Measurements from ENCODE around the gene VSIG10.
A peak's percentile ranks its signal among the peaks of the same experiment; 100 is the strongest.
"Not testable (repeated sequence)": the region's sequence is repeated elsewhere in the genome, so short reads cannot be mapped to it uniquely, and the experiment has no call there.

VSIG10 gene

GRCh38 chr12:118107694-118108093 is 3.9 kb upstream of the VSIG10 start:
- no peak for DNase-seq (ENCODE audit: low read depth)

- DNase-seq (ENCODE audit: low read depth) = no peak
Observed at GRCh38 chr12:118107011-118107410, 3.2 kb upstream of the VSIG10 start.

GRCh38 chr12:118103201-118103600 is 610 bp downstream of the VSIG10 start:
- DNase-seq (ENCODE audit: low read depth) = no peak

DNA sequence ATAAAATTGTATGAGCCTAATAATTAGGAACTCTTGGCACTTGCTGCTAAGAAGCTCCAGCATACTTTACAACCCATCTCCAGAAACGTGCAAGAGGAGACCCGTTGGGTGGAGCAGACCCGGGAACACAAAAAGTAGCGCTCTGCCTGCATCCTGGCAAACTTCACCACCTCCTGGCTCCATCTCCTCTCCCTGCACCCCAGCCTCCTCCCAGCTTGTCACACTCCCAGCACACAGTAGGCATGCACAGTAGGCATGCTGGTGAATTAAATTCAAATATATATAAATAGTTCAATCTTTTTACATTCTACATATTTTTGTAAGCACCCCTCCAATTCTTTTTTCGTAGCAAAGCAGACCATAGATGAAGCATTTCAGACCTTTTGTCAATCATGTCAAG is 1.2 kb downstream of the VSIG10 start:
- no peak for DNase-seq (ENCODE audit: low read depth)

DNA sequence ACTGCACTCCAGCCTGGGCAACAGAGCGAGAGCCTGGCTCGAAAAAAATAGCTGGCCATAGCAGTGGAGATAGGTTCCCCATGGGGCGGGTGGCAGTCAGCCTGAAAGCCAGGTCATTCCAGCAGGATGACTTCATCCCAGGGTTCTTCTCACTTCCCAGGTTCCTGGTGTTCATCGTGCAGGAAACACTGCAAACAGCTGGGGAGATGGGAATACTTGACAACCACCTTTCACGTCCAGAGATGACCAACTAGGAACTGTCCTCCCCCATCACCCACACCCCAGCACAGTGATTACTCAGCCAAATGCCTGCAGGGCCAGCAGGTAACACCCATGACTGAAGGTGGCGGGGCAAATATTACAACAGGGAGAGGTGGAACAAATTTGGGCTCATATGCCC is 1.7 kb downstream of the VSIG10 start:
- DNase-seq (ENCODE audit: low read depth) = no peak

DNA sequence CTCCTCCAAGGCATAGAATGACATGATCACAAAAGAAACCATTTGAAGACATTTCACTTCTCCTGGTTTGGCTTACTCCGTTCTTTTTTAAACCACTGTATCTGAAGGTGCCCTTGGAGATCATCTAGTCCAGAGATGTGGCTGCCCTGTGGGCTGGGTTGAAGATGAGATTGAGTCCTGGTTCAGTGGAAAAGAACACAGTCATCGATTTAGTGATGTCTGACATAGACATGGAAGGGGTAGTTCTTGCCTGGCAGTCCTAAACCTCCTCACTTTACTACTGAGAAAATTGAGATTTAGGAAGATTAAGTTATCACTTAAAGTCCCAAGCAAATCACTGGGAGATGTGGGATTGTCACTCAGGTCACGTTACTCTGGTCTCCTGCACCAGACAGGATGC is 2.8 kb downstream of the VSIG10 start:
- DNase-seq (ENCODE audit: low read depth) = no peak

DNA sequence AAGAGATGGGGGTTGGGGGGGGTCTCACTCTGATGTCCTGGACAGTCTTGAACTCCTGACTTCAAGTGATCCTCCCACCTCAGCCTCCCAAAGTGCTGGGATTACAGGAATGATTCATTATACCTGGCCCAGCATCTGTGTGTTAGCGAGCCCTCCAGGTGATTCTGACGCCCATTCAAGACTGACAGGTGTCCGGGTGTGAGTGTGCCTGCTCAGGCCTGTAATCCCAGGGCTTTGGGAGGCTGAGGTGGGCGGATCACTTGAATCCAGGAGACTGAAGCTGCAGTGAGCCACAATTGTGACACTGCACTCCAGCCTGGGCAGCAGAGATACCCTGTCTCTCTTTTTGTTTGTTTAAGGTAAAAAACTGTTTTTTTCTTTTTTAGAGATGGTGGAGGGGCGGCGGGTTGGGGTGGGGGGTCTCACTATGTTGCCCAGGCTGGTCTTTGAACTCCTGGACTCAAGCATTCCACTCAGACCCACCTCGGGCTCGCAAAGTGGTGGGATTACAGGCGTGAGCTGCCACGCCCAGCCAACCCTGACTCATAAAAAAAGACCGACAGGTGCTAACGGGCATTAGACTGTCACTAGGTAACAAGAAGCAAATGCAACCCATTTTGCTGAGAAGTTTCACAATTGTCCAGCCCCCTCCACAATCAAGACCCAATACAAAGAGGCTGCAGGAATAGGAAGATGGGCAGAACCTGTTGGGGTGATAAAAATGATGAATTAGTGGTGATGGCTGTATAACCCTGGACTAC is 4.7 kb downstream of the VSIG10 start:
- DNase-seq (ENCODE audit: low read depth) = no peak

DNA sequence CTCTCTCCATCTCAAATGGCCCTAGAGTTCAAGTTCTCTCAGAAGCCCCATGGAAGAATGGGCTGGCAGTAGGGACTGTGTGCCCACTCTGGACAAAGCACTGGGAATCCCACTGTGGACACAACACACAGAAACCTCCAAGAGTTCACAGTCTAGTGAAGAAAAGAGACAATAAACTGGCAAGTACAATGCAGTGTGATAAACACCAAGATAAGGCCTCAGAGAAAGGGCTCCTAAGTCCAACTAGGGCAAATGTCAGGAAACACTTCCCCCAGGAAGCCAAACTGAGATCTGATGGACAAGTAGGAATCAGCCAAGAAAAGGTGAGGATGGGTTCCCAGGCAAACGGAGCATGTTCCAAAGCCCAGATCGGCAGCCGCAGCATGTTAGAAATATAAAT is 5.4 kb downstream of the VSIG10 start:
- DNase-seq (ENCODE audit: low read depth) = no peak

GRCh38 chr12:118094039-118094438 is 9.8 kb downstream of the VSIG10 start:
- DNase-seq (ENCODE audit: low read depth) = no peak

- no peak for DNase-seq (ENCODE audit: low read depth)
Observed at GRCh38 chr12:118089782-118090181, 14.0 kb downstream of the VSIG10 start.

DNA sequence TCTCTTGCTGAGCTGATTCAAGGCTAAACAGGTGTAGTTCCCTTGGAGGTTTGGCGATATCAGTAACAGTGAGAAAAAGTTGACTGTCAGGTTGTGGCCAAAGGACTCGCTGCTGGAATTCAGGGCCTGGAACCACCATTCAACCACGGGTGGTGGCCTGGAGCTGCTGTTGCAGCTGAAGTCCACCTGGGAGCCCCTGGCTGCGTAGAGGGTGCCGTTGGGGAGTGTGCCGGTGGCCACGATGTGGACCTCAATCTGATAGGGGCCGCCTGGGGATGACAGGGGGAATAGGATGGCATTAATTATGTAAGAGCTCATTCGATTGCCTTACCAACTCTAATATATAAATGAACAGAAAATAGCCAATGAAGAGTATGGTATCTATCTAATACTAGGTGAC is 21.6 kb downstream of the VSIG10 start:
- no peak for DNase-seq (ENCODE audit: low read depth)

GRCh38 chr12:118081521-118081920 is 22.3 kb downstream of the VSIG10 start:
- DNase-seq (ENCODE audit: low read depth) = not testable (repeated sequence)

DNA sequence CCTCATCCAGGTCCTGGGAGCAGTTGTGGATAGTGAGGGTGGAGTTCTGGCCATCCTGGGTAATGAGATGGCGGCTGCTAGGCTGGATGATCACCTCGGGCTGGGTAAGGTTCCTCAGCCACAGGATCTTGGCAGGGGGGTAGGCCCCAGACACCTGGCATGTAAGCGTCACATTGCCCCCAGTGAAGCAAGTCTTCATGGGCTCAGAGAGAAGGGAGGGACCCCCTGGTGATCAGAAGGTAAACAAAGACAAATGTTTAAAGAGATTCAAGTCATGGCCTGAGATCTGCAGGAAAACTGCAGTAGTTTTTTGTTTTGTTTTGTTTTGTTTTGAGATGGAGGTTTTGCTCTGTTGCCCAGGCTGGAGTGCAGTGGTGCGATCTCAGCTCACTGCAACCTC is 30.0 kb downstream of the VSIG10 start:
- no peak for DNase-seq (ENCODE audit: low read depth)

DNA sequence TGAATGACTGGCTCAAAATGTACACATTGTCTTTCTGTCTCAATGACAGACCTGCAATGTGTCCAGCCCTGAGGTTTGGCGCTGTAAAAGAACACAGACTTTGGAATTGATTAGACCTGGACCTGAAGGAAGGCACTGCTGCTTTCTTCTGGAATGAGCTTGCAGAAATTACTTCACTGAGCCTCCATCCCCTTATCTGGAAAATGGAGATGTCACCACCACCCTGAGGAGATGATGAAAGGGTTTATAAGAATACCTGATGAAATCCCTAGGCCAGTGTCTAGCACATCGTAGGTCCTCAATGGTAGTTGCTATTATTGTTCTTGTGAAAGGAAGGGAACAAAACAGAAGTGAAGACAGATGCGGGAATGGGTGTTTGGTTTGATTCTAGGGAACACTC is 33.2 kb downstream of the VSIG10 start:
- DNase-seq (ENCODE audit: low read depth) = no peak

- no peak for DNase-seq (ENCODE audit: low read depth)
Observed at GRCh38 chr12:118068445-118068844, 35.4 kb downstream of the VSIG10 start.

GRCh38 chr12:118065380-118065779 is 38.4 kb downstream of the VSIG10 start:
- DNase-seq (ENCODE audit: low read depth) = no peak

DNA sequence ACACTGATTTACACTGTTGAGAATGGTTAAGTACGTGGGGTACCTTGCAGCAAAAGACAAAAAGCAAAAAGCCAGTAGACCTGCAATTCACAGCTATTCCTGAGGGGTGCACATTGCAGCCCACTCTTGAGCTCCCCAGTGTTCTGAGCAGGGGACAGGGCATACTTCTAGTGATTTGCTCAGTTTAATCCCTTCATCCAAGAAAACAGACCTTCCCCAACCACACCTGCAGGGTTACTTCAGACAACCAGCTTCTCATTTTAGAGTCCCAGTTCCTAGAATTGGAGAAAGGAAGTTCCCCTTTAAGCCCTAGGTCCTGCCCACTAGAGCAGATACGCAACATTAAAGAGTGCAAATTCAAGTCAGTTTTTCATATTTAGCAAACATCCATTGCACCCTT is 39.2 kb downstream of the VSIG10 start:
- DNase-seq (ENCODE audit: low read depth) = no peak

- no peak for DNase-seq (ENCODE audit: low read depth)
Observed at GRCh38 chr12:118063576-118064391, 40.0 kb downstream of the VSIG10 start.

DNA sequence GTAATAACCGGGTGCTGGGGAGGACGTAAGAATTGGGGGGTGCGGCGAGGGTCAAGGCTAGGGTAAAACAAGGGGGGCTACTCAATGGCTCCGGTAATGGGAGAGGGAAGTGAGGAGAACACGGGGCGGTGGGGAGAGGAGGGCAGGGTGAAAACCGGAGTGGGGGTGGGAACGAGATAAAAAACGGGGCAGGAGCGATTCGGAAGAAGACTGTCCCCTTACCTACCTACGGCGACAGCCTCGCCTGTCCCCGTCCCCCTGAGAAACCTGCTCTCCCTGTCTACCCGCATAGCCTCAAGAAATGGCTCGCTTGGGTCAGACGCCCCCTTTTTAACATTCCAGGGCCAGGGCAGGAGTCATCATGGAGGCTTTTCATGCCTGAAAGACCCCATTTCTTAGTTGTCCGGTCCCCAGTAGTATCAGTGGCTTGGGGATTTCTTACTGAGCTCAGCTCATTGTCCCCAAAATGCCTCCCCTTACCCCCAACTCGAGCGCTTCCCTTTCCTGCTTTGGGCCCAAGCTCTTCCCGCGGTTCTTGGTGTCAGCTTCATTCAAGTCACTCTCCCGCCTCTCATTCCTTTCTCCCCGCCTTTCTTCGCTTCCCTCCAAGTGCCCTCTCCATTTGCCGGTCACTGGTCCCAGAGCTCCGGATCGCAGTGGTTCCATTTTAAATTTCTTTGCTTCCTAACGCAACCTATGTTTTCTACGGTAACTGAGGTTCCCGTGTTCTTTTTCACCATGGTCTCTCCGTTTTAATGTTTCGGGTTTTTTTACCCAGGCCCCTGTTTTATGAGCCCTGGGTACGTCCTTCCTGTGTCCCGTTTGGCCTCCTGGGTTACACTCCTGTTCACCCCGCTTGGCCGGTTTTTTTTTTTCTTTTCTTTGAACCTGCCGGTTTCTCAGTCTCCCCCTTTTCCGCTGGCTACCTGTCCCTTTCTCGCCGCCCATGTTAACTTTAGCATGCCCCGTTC is 41.7 kb downstream of the VSIG10 start:
- no peak for DNase-seq (ENCODE audit: low read depth)

DNA sequence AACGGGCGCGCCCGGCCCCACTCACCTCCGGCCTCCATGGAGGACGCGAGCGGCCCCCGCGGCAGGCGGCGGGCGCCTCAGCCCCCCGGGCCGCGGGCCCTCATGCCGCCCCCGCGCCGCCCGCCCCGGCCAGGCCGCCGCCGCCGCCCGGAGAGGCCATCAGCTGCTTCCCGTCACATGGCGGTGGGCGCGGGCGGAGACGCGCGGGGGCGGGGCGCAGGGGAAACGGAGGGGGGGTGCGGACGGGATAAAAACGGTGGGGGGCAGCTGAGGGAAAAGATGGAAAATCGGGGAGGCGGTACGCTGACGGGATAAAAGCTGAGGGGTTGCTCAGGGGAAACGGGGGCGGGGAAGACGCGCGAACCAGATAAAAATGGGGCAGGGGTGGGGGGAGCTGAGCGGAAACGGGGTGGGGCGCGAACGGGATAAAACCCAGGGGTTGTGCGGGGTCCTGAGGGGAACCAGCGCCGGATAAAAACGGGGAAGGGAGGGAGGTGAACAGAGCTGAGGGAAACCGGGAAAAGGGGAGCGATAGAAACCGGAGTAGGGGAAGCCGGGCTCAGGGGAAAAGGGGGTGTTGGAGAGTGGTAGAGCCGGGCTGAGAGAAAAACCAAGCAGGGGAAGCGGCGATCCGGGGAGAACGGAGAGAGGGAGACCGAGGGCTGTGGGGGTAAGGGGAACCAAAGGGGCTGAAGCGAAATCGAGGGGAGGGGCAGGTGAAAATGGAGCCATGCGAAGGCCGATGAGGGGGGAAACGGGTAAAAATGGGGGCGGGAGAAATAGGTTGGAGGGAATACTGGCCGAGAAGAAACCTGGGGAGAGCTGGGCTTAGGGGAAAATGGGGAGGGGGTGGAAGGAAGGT is 42.6 kb downstream of the VSIG10 start, which contains the start of gene WSB2:
WSB2 (minus strand) TSS at position 169 of the 862 bp plus-strand sequence; CDS start at position 38, 131 bp downstream.
- peak; percentile 67 for DNase-seq (ENCODE audit: low read depth)
